ENCODE results near the gene OPCML.

Gene OPCML

GRCh38 chr11:133350045-133350444 is 182.3 kb downstream of the OPCML start:
- DNase-seq: no peak

GRCh38 chr11:133347988-133348387 is 184.3 kb downstream of the OPCML start:
- DNase-seq: no peak

- no peak for DNase-seq
Observed at GRCh38 chr11:133346137-133346536, 186.2 kb downstream of the OPCML start.

GRCh38 chr11:133343951-133344350 is 188.3 kb downstream of the OPCML start:
- no peak for DNase-seq

GRCh38 chr11:133339495-133340140 is 192.7 kb downstream of the OPCML start:
- no peak for DNase-seq

- no peak for DNase-seq
Observed at GRCh38 chr11:133338588-133338987, 193.7 kb downstream of the OPCML start.

- DNase-seq: no peak
Observed at GRCh38 chr11:133337951-133338418, 194.3 kb downstream of the OPCML start.

GRCh38 chr11:133337193-133337592 is 195.1 kb downstream of the OPCML start:
- no peak for DNase-seq

GRCh38 chr11:133331031-133331430 is 201.3 kb downstream of the OPCML start:
- no peak for DNase-seq

- DNase-seq: no peak
Observed at GRCh38 chr11:133326849-133327248, 205.5 kb downstream of the OPCML start.

GRCh38 chr11:133326332-133326731 is 206.0 kb downstream of the OPCML start:
- DNase-seq: no peak

GRCh38 chr11:133325711-133326110 is 206.6 kb downstream of the OPCML start:
- DNase-seq: no peak

GRCh38 chr11:133323354-133323753 is 208.9 kb downstream of the OPCML start:
- DNase-seq: no peak

GRCh38 chr11:133318221-133318620 is 214.1 kb downstream of the OPCML start:
- no peak for DNase-seq

GRCh38 chr11:133311230-133311629 is 221.1 kb downstream of the OPCML start:
- no peak for DNase-seq

- DNase-seq: no peak
Observed at GRCh38 chr11:133306019-133306418, 226.3 kb downstream of the OPCML start.

GRCh38 chr11:133305208-133305956 is 226.9 kb downstream of the OPCML start:
- no peak for DNase-seq

- DNase-seq: no peak
Observed at GRCh38 chr11:133303262-133303661, 229.0 kb downstream of the OPCML start.

GRCh38 chr11:133302056-133302455 is 230.2 kb downstream of the OPCML start:
- no peak for DNase-seq

- no peak for DNase-seq
Observed at GRCh38 chr11:133300666-133301065, 231.6 kb downstream of the OPCML start.

GRCh38 chr11:133291780-133292179 is 240.5 kb downstream of the OPCML start:
- no peak for DNase-seq

GRCh38 chr11:133285359-133285758 is 246.9 kb downstream of the OPCML start:
- no peak for DNase-seq

- no peak for DNase-seq
Observed at GRCh38 chr11:133284156-133284555, 248.1 kb downstream of the OPCML start.

GRCh38 chr11:133277886-133278285 is 254.4 kb downstream of the OPCML start:
- no peak for DNase-seq

All from NCI-H1436 (cell line).